Neural cell (in vitro differentiated cells): ENCODE data around the gene CHODL. TPM values are rescaled to one million over a fixed set of nuclear protein-coding genes. Genes with fewer than 3 reads are reported as not detected.

Experiments
- H2AFZ ChIP-seq: fragments of 200-600, 300-800 bp; sonication (generic), shearing (Covaris generic); 2 replicates; pipeline ENCODE4 v1.6.0; 2014; ENCODE audit warnings: low read depth, mild to moderate bottlenecking, antibody characterized with exemption, low read length, moderate library complexity
- H3F3A ChIP-seq: fragments of 200-600 bp; shearing (Covaris generic); 2 replicates; pipeline ENCODE4 v1.6.1; 2016; ENCODE audit warnings: mild to moderate bottlenecking, moderate library complexity, mixed read lengths, antibody characterized with exemption, low read length; ENCODE audit not compliant: insufficient read depth, poor library complexity, severe bottlenecking
- H3K27ac ChIP-seq: fragments of 200-600, 300-800 bp; sonication (generic), shearing (Covaris generic); 2 replicates; pipeline ENCODE4 v1.5.1; 2014; ENCODE audit warnings: mild to moderate bottlenecking, low read length, moderate library complexity
- H3K27me3 ChIP-seq: fragments of 300-800, 200-600 bp; sonication (generic), shearing (Covaris generic); 2 replicates; pipeline ENCODE4 v1.6.0; 2014; ENCODE audit warnings: mild to moderate bottlenecking, low read depth, low read length, moderate library complexity; ENCODE audit not compliant: insufficient read depth
- H3K36me3 ChIP-seq: fragments of 300-800, 200-600 bp; sonication (generic), shearing (Covaris generic); 2 replicates; pipeline ENCODE4 v1.5.1; 2014; ENCODE audit warnings: mild to moderate bottlenecking, antibody characterized with exemption, low read length, moderate library complexity; ENCODE audit not compliant: insufficient read depth
- H3K4me2 ChIP-seq: fragments of 300-800, 200-600 bp; sonication (generic), shearing (Covaris generic); 2 replicates; pipeline ENCODE4 v1.6.0; 2014; ENCODE audit warnings: mild to moderate bottlenecking, low read length
- H3K4me3 ChIP-seq: fragments of 300-800, 200-600 bp; sonication (generic), shearing (Covaris generic); 2 replicates; pipeline ENCODE4 v1.5.1; 2014; ENCODE audit warnings: mild to moderate bottlenecking, low read length, moderate library complexity
- H3K79me2 ChIP-seq: fragments of 200-600 bp; shearing (Covaris generic); replicated peaks from 2 replicates; pipeline ENCODE4 v1.6.0; 2014; ENCODE audit warnings: mild to moderate bottlenecking, low read length, moderate library complexity; ENCODE audit not compliant: insufficient read depth
- H3K9ac ChIP-seq: fragments of 300-800, 200-600 bp; sonication (generic), shearing (Covaris generic); 2 replicates; pipeline ENCODE4 v1.6.1; 2016; ENCODE audit warnings: mild to moderate bottlenecking, low read length, mixed read lengths
- H3K9me2 ChIP-seq: fragments of 200-600 bp; shearing (Covaris generic); 2 replicates; pipeline ENCODE4 v1.6.1; 2016; ENCODE audit warnings: mild to moderate bottlenecking, low read length, mixed read lengths; ENCODE audit not compliant: insufficient read depth
- H3K9me3 ChIP-seq: fragments of 200-600, 300-800 bp; sonication (generic), shearing (Covaris generic); 2 replicates; pipeline ENCODE4 v1.6.1; 2016; ENCODE audit warnings: mild to moderate bottlenecking, mixed run types, low read length, moderate library complexity, mixed read lengths
- H4K20me1 ChIP-seq: fragments of 200-600 bp; shearing (Covaris generic); 2 replicates; pipeline ENCODE4 v1.6.1; 2016; ENCODE audit warnings: mild to moderate bottlenecking, mixed run types; ENCODE audit not compliant: insufficient read depth
- EP300 ChIP-seq: fragments of 450-650 bp; conservative IDR thresholded peaks from 2 replicates; pipeline ENCODE4 v1.6.1; 2014; ENCODE audit warnings: antibody characterized with exemption, mild to moderate bottlenecking, moderate library complexity; ENCODE audit not compliant: poor library complexity, severe bottlenecking
- EZH2 ChIP-seq: fragments of 200-600, 300-800 bp; shearing (Covaris generic), sonication (generic); IDR thresholded peaks from 2 replicates; pipeline ENCODE4 v1.6.1; 2014; ENCODE audit warnings: antibody characterized with exemption, low read length, borderline replicate concordance, mild to moderate bottlenecking; ENCODE audit not compliant: insufficient read depth, poor library complexity, severe bottlenecking
- MXI1 ChIP-seq: fragments of 450-650 bp; conservative IDR thresholded peaks from 2 replicates; pipeline ENCODE4 v1.6.1; 2014; ENCODE audit warnings: antibody characterized with exemption, mild to moderate bottlenecking; ENCODE audit not compliant: poor library complexity, severe bottlenecking
- POLR2AphosphoS5 ChIP-seq: IDR thresholded peaks from 2 replicates; pipeline ENCODE4 v1.6.1; 2012
- RAD21 ChIP-seq: fragments of 450-650 bp; conservative IDR thresholded peaks from 2 replicates; pipeline ENCODE4 v1.6.1; 2014; ENCODE audit warnings: antibody characterized with exemption, mild to moderate bottlenecking, moderate library complexity
- SMC3 ChIP-seq: fragments of 450-650 bp; conservative IDR thresholded peaks from 2 replicates; pipeline ENCODE4 v1.6.1; 2014; ENCODE audit warnings: antibody characterized with exemption, mild to moderate bottlenecking, moderate library complexity; ENCODE audit not compliant: poor library complexity
- TAF1 ChIP-seq: IDR thresholded peaks from 2 replicates; pipeline ENCODE4 v1.6.1; 2012; ENCODE audit warnings: low read depth
- polyA plus RNA-seq: library from polyadenylated mRNA; depleted of rRNA; stranded (reverse); fragments of >200 nt; gene quantifications from 2 replicates; pipeline ENCODE4 v1.2.3, GENCODE V29; 2014
- TF ChIP-seq, protein P1 (sequence below): IDR thresholded peaks from 2 replicates; pipeline ENCODE4 v1.6.1; 2012; ENCODE audit warnings: borderline replicate concordance
- TF ChIP-seq, protein P2 (sequence below): fragments of 450-650 bp; IDR thresholded peaks from 2 replicates; pipeline ENCODE4 v1.5.1; 2014; ENCODE audit warnings: antibody characterized with exemption, mild to moderate bottlenecking, moderate library complexity; ENCODE audit not compliant: poor library complexity, severe bottlenecking

The CHODL gene
- polyA plus RNA-seq, 1 donor from 2014 or later: 28.8 TPM

DNA sequence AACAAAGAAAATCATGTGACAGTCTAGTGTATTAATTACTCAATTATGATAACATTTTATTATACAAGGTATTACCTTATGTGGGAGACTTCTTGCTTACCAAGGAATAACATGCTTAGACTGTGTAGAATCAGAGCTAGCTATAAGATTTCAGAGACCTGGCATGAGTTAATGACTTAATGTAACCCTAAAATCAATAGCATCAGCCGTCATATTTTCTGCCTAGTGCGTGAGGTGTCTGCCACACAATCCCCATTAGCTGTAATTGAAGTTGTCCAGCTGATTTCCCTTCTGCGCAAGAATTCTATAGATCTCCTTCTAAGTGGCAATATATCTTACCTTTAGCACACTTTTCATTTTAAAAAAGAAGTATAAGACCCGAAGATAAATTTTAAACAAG is 28.8 kb downstream of the CHODL start:
- Histone ChIP-seq H3K9ac (no peak overlapping the region), H3K4me3 (no peak overlapping the region), H3K27ac (no peak overlapping the region), H3K27me3 (no peaks in the 10 kb centered on the region), H3K9me3 (no peaks in the 10 kb centered on the region), H3K36me3 (no peaks in the 10 kb centered on the region), H3F3A (no peaks in the 10 kb centered on the region), H3K9me2 (no peaks in the 10 kb centered on the region), H3K79me2 (no peaks in the 10 kb centered on the region), H3K4me2 (no peak overlapping the region), H2AFZ (no peak overlapping the region), H4K20me1 (no peaks in the 10 kb centered on the region)
- no peak for TF ChIP-seq EZH2
- TF ChIP-seq MXI1: no peak
- TF ChIP-seq TAF1: no peak
- no peak for TF ChIP-seq EP300
- TF ChIP-seq POLR2AphosphoS5: peak; percentile 68
- no peak for TF ChIP-seq SMC3

DNA sequence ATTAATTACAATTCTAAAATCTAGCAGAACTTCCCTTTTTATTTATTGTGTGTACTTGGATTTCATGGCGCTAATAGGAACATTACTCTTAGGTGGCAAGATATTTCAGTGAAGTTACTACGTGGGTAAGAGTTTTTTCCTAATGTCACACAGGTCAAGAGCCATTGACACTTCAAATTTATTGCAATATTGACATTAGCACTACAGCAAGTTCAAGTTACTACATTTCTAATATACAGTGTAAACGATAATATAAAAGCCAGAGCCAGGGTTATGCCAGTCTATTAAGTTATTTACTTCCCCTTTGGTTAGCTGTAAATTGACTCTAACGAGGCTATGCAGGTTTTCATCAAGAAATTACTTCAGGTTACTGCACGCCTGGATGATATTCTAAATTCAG is 29.7 kb downstream of the CHODL start:
- H3F3A ChIP-seq: no peaks in the 10 kb centered on the region
- no peaks in the 10 kb centered on the region for H3K9me3 ChIP-seq
- peak overlapping the region; percentile 49 for H3K27ac ChIP-seq
- H3K79me2 ChIP-seq: no peaks in the 10 kb centered on the region
- no peak overlapping the region for H3K9ac ChIP-seq
- H3K36me3 ChIP-seq: no peaks in the 10 kb centered on the region
- TF ChIP-seq EP300 (no peak), EZH2 (no peak), RAD21 (no peak)
- no peak overlapping the region for H3K4me2 ChIP-seq
- H3K4me3 ChIP-seq: no peak overlapping the region
- no peaks in the 10 kb centered on the region for H4K20me1 ChIP-seq
- H3K9me2 ChIP-seq: no peaks in the 10 kb centered on the region
- no peak overlapping the region for H2AFZ ChIP-seq
- no peaks in the 10 kb centered on the region for H3K27me3 ChIP-seq

DNA sequence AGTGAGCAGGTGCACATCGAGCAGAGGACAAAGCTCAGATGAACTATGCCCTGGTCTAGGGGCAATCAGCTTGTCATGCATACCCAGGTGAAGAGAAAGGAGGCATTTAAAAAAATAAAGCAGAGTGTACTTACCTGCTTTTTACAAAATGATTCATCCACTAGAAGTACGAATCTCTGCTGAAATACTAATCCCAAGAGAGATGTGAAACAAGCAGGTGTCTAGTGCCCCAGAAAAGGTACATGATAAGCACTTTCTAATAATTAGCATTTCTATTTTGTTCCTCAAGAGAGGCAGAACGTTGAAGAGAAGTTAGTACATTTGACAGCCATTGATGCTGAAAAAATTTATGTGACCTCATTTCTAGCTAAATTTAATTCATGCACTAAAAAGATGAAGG is 31.1 kb downstream of the CHODL start:
- H3K4me2 ChIP-seq: no peak overlapping the region
- H3K9me3 ChIP-seq: no peaks in the 10 kb centered on the region
- peak overlapping the region; percentile 49 for H3K27ac ChIP-seq
- H3K9ac ChIP-seq: peak overlapping the region; percentile 7
- H2AFZ ChIP-seq: no peak overlapping the region
- no peaks in the 10 kb centered on the region for H3K36me3 ChIP-seq
- peak overlapping the region; percentile 15 for H3K4me3 ChIP-seq
- no peaks in the 10 kb centered on the region for H3K79me2 ChIP-seq
- no peaks in the 10 kb centered on the region for H3K9me2 ChIP-seq
- no peak for TF ChIP-seq MXI1
- no peak for TF ChIP-seq TAF1
- no peak for TF ChIP-seq RAD21
- TF ChIP-seq, protein P1, sequence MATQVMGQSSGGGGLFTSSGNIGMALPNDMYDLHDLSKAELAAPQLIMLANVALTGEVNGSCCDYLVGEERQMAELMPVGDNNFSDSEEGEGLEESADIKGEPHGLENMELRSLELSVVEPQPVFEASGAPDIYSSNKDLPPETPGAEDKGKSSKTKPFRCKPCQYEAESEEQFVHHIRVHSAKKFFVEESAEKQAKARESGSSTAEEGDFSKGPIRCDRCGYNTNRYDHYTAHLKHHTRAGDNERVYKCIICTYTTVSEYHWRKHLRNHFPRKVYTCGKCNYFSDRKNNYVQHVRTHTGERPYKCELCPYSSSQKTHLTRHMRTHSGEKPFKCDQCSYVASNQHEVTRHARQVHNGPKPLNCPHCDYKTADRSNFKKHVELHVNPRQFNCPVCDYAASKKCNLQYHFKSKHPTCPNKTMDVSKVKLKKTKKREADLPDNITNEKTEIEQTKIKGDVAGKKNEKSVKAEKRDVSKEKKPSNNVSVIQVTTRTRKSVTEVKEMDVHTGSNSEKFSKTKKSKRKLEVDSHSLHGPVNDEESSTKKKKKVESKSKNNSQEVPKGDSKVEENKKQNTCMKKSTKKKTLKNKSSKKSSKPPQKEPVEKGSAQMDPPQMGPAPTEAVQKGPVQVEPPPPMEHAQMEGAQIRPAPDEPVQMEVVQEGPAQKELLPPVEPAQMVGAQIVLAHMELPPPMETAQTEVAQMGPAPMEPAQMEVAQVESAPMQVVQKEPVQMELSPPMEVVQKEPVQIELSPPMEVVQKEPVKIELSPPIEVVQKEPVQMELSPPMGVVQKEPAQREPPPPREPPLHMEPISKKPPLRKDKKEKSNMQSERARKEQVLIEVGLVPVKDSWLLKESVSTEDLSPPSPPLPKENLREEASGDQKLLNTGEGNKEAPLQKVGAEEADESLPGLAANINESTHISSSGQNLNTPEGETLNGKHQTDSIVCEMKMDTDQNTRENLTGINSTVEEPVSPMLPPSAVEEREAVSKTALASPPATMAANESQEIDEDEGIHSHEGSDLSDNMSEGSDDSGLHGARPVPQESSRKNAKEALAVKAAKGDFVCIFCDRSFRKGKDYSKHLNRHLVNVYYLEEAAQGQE: no peak
- no peak for TF ChIP-seq EZH2
- no peak for TF ChIP-seq POLR2AphosphoS5
- TF ChIP-seq SMC3: no peak
- TF ChIP-seq, protein P2, sequence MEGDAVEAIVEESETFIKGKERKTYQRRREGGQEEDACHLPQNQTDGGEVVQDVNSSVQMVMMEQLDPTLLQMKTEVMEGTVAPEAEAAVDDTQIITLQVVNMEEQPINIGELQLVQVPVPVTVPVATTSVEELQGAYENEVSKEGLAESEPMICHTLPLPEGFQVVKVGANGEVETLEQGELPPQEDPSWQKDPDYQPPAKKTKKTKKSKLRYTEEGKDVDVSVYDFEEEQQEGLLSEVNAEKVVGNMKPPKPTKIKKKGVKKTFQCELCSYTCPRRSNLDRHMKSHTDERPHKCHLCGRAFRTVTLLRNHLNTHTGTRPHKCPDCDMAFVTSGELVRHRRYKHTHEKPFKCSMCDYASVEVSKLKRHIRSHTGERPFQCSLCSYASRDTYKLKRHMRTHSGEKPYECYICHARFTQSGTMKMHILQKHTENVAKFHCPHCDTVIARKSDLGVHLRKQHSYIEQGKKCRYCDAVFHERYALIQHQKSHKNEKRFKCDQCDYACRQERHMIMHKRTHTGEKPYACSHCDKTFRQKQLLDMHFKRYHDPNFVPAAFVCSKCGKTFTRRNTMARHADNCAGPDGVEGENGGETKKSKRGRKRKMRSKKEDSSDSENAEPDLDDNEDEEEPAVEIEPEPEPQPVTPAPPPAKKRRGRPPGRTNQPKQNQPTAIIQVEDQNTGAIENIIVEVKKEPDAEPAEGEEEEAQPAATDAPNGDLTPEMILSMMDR: no peak
- TF ChIP-seq EP300: no peak
- no peaks in the 10 kb centered on the region for H4K20me1 ChIP-seq
- H3K27me3 ChIP-seq: no peaks in the 10 kb centered on the region
- no peaks in the 10 kb centered on the region for H3F3A ChIP-seq
